ENCODE measurements around the gene ZNF319. TPM values are rescaled to one million over a fixed set of nuclear protein-coding genes. Genes with fewer than 3 reads are reported as not detected.

ZNF319 gene
- total RNA-seq, 1 donor from 2014 or later = 14.9 TPM

GRCh38 chr16:58027161-58027915, 26.9 kb upstream of the ZNF319 start:
- DNase-seq (ENCODE audit: extremely low spot score, unreplicated experiment) = no peak
- Mint-ChIP-seq H3K9me3 (ENCODE audit: unreplicated experiment) (no peaks in the 10 kb centered on the region), H3K36me3 (ENCODE audit: unreplicated experiment) (no peaks in the 10 kb centered on the region), H3K27me3 (ENCODE audit: unreplicated experiment) (peaks cover 8% of the 10 kb centered on the region), H3K4me1 (ENCODE audit: unreplicated experiment) (peaks cover 12% of the 10 kb centered on the region), H3K4me3 (ENCODE audit: unreplicated experiment) (peak overlapping the region; percentile 63), H3K27ac (ENCODE audit: unreplicated experiment) (no peak overlapping the region)
- TF ChIP-seq CTCF (IDR thresholded peaks at IDR 0.05) = no peak

GRCh38 chr16:58026705-58027160, 26.3 kb upstream of the ZNF319 start:
- no peak overlapping the region for H3K27ac Mint-ChIP-seq (ENCODE audit: unreplicated experiment)
- H3K4me1 Mint-ChIP-seq (ENCODE audit: unreplicated experiment) = peaks cover 14% of the 10 kb centered on the region
- H3K36me3 Mint-ChIP-seq (ENCODE audit: unreplicated experiment) = no peaks in the 10 kb centered on the region
- DNase-seq (ENCODE audit: extremely low spot score, unreplicated experiment) = no peak
- H3K9me3 Mint-ChIP-seq (ENCODE audit: unreplicated experiment) = no peaks in the 10 kb centered on the region
- TF ChIP-seq CTCF (IDR thresholded peaks at IDR 0.05) = no peak
- peak overlapping the region; percentile 63 for H3K4me3 Mint-ChIP-seq (ENCODE audit: unreplicated experiment)
- H3K27me3 Mint-ChIP-seq (ENCODE audit: unreplicated experiment) = peaks cover 8% of the 10 kb centered on the region

GRCh38 chr16:58026139-58026704, 25.8 kb upstream of the ZNF319 start:
- peak; percentile 20 for TF ChIP-seq CTCF (IDR thresholded peaks at IDR 0.05)
- Mint-ChIP-seq H3K27me3 (ENCODE audit: unreplicated experiment) (peaks cover 8% of the 10 kb centered on the region), H3K4me3 (ENCODE audit: unreplicated experiment) (peak overlapping the region; percentile 63), H3K27ac (ENCODE audit: unreplicated experiment) (no peak overlapping the region), H3K9me3 (ENCODE audit: unreplicated experiment) (no peaks in the 10 kb centered on the region), H3K36me3 (ENCODE audit: unreplicated experiment) (no peaks in the 10 kb centered on the region), H3K4me1 (ENCODE audit: unreplicated experiment) (peaks cover 14% of the 10 kb centered on the region)
- no peak for DNase-seq (ENCODE audit: extremely low spot score, unreplicated experiment)

- DNase-seq (ENCODE audit: extremely low spot score, unreplicated experiment) = no peak
- TF ChIP-seq CTCF (IDR thresholded peaks at IDR 0.05) = no peak
- no peaks in the 10 kb centered on the region for H3K9me3 Mint-ChIP-seq (ENCODE audit: unreplicated experiment)
- H3K4me3 Mint-ChIP-seq (ENCODE audit: unreplicated experiment) = peak within 1 kb of the TSS; percentile 73
- peaks cover 8% of the 10 kb centered on the region for H3K27me3 Mint-ChIP-seq (ENCODE audit: unreplicated experiment)
- no peaks in the 10 kb centered on the region for H3K36me3 Mint-ChIP-seq (ENCODE audit: unreplicated experiment)
- H3K4me1 Mint-ChIP-seq (ENCODE audit: unreplicated experiment) = peaks cover 14% of the 10 kb centered on the region
- H3K27ac Mint-ChIP-seq (ENCODE audit: unreplicated experiment) = no peak within 1 kb of the TSS
These were observed 25.1 kb upstream of the ZNF319 start, which contains the start of gene MMP15 for GRCh38 chr16:58025351-58026138. Gene MMP15 (plus strand): TSS chr16:58025754. CDS start chr16:58026351, 597 bp downstream.
